Esophagus muscularis mucosa (tissue), 3 donors: ENCODE results near the gene KIF23.

Source experiments
- POLR2A ChIP-seq: fragments of 450-650 bp; IDR thresholded peaks from one replicate; pipeline ENCODE4 v1.6.1; 2017; ENCODE audit warnings: antibody characterized with exemption, moderate library complexity, mild to moderate bottlenecking, low read depth
- TF ChIP-seq, protein P1 (sequence below), 3 experiments: fragments of 200-600 bp in 2 of 3; fragments of 450-650 bp in 1 of 3; sonication (generic) in 2 of 3; IDR thresholded peaks; one replicate each; pipeline ENCODE4 v1.5.1; 2017 to 2019; ENCODE audit warnings: antibody characterized with exemption in 3 of 3, mild to moderate bottlenecking in 2 of 3, moderate library complexity in 1 of 3

GRCh38 chr15:69484837-69485236, 70.7 kb downstream of the KIF23 start:
- TF ChIP-seq, protein P1, sequence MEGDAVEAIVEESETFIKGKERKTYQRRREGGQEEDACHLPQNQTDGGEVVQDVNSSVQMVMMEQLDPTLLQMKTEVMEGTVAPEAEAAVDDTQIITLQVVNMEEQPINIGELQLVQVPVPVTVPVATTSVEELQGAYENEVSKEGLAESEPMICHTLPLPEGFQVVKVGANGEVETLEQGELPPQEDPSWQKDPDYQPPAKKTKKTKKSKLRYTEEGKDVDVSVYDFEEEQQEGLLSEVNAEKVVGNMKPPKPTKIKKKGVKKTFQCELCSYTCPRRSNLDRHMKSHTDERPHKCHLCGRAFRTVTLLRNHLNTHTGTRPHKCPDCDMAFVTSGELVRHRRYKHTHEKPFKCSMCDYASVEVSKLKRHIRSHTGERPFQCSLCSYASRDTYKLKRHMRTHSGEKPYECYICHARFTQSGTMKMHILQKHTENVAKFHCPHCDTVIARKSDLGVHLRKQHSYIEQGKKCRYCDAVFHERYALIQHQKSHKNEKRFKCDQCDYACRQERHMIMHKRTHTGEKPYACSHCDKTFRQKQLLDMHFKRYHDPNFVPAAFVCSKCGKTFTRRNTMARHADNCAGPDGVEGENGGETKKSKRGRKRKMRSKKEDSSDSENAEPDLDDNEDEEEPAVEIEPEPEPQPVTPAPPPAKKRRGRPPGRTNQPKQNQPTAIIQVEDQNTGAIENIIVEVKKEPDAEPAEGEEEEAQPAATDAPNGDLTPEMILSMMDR (IDR thresholded peaks at IDR 0.05) = no peak
- TF ChIP-seq POLR2A = no peak
